GM12878 (cell line): Measurements from ENCODE around the gene RNF167.

Source experiments
- CTCF ChIP-seq, 3 experiments: IDR thresholded peaks in 2 of 3; conservative IDR thresholded peaks in 1 of 3; 2 replicates each; pipeline ENCODE4 v1.5.1; 2011; ENCODE audit warnings: low read depth in 3 of 3, low read length in 3 of 3, mild to moderate bottlenecking in 3 of 3, control low read depth in 2 of 3, moderate library complexity in 2 of 3, inconsistent platforms in 1 of 3, mixed read lengths in 1 of 3; ENCODE audit not compliant: control insufficient read depth in 2 of 3, insufficient read depth in 1 of 3; ENCODE audit errors: extremely low read depth in 1 of 3
- EZH2 ChIP-seq: IDR thresholded peaks from 2 replicates; pipeline ENCODE4 v1.6.1; 2012; ENCODE audit warnings: low read depth, mild to moderate bottlenecking, control low read depth, inconsistent platforms, low read length, borderline replicate concordance; ENCODE audit not compliant: control insufficient read depth
- GATAD2B ChIP-seq: fragments of 450-650 bp; conservative IDR thresholded peaks from 2 replicates; pipeline ENCODE4 v1.6.1; 2017; ENCODE audit warnings: low read depth, mild to moderate bottlenecking, moderate library complexity
- MAX ChIP-seq: IDR thresholded peaks from 2 replicates; pipeline ENCODE4 v1.6.1; 2012; ENCODE audit warnings: low read depth, low read length, improper control_type of control experiment
- RAD21 ChIP-seq: IDR thresholded peaks from 2 replicates; pipeline ENCODE4 v1.6.1; 2011; ENCODE audit warnings: mild to moderate bottlenecking, low read depth, low read length, moderate library complexity; ENCODE audit not compliant: insufficient read depth
- TAF1 ChIP-seq: IDR thresholded peaks from 2 replicates; pipeline ENCODE4 v1.6.1; 2011; ENCODE audit warnings: mild to moderate bottlenecking, low read depth, low read length, borderline replicate concordance

- TF ChIP-seq TAF1 (no peak), MAX (no peak), RAD21 (no peak), EZH2 (no peak), GATAD2B (no peak), CTCF (IDR thresholded peaks at IDR 0.05 in 2 of 3, conservative IDR thresholded peaks at IDR 0.05 in 1 of 3; ENCODE audit: control insufficient read depth in 2 of 3, extremely low read depth in 1 of 3, insufficient read depth in 1 of 3, low read depth in 3 of 3, low read length in 3 of 3) (no peak)
Measured at GRCh38 chr17:4902540-4902939, 37.5 kb upstream of the RNF167 start.
